Right lobe of liver (tissue), 4 donors: ENCODE results near the gene NCR2.

Experiments used
- POLR2A ChIP-seq: fragments of 450-650 bp; IDR thresholded peaks from one replicate; pipeline ENCODE4 v1.6.1; 2017; ENCODE audit warnings: antibody characterized with exemption, mild to moderate bottlenecking
- TF ChIP-seq, protein P1 (sequence below), 4 donors: fragments of 200-600 bp in 3 of 4; fragments of 450-650 bp in 1 of 4; IDR thresholded peaks; one replicate each; pipeline versions ENCODE4 v1.5.1 to v1.8.0; 2016 to 2022; ENCODE audit warnings: antibody characterized with exemption in 4 of 4, mild to moderate bottlenecking in 2 of 4
- donor health status: DM: no; HTN: no; CAD: no.
- donor health status: DM: no; HTN: no; CAD: no.
- donor health status: DM: no; HTN: yes; CAD: no.

- TF ChIP-seq, protein P1, sequence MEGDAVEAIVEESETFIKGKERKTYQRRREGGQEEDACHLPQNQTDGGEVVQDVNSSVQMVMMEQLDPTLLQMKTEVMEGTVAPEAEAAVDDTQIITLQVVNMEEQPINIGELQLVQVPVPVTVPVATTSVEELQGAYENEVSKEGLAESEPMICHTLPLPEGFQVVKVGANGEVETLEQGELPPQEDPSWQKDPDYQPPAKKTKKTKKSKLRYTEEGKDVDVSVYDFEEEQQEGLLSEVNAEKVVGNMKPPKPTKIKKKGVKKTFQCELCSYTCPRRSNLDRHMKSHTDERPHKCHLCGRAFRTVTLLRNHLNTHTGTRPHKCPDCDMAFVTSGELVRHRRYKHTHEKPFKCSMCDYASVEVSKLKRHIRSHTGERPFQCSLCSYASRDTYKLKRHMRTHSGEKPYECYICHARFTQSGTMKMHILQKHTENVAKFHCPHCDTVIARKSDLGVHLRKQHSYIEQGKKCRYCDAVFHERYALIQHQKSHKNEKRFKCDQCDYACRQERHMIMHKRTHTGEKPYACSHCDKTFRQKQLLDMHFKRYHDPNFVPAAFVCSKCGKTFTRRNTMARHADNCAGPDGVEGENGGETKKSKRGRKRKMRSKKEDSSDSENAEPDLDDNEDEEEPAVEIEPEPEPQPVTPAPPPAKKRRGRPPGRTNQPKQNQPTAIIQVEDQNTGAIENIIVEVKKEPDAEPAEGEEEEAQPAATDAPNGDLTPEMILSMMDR (IDR thresholded peaks at IDR 0.05), result no peak
- no peak for TF ChIP-seq POLR2A
These were observed 23.1 kb downstream of the NCR2 start for GRCh38 chr6:41358503-41358902.
